GM10266 (cell line): ENCODE measurements around the gene PRPF6.

Experiments used
- DNase-seq: peaks from one replicate; pipeline ENCODE4 v3.0.0; 2012; ENCODE audit errors: extremely low spot score
- CTCF ChIP-seq: IDR thresholded peaks from 2 replicates; pipeline ENCODE4 v1.5.1; 2012; ENCODE audit warnings: mild to moderate bottlenecking, low read depth; ENCODE audit not compliant: control insufficient read depth, insufficient read depth; ENCODE audit errors: missing control alignments

Gene PRPF6

DNA sequence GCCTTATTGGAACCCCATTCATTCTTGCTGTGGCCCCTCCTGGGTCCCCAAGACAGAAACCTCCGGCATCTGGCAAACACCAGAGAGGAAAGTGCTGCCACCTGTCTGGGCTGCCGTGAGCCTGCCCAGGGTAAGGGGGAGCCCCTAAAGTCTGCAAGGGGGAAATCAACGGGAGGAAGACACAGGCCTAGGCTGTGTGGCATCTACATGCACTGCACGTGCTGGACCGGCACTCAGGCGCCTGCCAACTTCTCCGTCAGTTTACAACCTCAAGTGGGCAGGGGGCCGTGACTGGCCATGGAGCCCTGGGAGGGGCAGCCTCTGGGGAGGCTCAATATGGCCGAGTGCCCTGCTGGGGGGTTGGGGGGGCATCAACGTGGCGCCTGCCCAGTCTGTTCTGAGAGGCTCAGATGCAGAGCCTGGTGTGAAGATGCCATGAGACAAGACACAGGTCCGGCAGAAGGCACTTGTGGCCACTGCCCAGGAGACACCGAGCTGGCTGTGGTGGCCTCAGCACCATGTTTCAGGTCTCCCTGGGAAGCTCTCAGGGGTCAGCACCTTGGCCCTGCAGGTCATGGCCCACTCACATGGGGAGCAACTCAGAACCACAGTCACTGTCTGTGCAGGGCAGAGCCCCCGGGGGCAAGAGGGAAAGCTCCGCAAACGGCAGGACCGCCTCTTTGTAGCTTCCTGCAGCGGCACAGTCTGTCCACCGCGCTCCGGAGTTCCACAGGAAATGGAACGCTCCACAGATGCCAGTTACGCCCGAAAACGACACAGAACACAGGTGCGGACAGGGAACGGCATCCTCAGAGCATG is 33.1 kb upstream of the PRPF6 start:
- TF ChIP-seq CTCF, result peak; percentile 30
- DNase-seq, result no peak

DNA sequence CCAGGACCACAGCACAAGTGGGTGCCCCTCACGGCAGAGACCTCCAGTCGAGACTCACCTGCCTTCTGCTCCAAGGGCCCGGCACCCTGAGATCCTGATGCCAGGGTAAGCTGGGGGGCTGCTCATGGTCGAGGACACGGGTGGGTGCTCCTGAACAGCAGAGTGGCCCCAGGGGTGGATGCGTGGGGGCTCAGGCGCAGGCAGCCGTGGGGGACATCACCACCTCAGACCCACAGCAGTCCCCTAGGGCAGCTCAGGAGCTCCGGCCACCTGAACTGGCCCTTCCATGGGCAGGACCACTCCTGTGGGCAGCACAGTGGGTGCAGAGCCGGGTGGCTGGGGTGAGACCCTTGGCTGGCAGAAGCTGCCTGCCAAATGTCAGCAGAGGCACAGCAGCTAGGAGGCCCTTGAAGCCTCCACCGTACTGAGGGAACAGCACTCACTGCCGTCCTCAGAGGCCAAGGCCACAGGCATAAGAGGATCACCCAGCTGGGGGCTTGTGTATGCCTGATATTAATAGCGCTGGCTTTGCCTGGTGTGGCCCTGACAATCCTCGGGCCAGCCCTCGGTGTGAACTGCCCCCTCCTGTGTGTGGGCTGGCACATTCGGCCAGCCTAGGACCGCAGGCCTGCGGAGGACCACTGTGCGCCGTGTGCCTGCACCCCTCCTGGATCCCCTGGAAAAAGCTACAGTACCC is 30.1 kb upstream of the PRPF6 start:
- no peak for TF ChIP-seq CTCF
- no peak for DNase-seq

DNA sequence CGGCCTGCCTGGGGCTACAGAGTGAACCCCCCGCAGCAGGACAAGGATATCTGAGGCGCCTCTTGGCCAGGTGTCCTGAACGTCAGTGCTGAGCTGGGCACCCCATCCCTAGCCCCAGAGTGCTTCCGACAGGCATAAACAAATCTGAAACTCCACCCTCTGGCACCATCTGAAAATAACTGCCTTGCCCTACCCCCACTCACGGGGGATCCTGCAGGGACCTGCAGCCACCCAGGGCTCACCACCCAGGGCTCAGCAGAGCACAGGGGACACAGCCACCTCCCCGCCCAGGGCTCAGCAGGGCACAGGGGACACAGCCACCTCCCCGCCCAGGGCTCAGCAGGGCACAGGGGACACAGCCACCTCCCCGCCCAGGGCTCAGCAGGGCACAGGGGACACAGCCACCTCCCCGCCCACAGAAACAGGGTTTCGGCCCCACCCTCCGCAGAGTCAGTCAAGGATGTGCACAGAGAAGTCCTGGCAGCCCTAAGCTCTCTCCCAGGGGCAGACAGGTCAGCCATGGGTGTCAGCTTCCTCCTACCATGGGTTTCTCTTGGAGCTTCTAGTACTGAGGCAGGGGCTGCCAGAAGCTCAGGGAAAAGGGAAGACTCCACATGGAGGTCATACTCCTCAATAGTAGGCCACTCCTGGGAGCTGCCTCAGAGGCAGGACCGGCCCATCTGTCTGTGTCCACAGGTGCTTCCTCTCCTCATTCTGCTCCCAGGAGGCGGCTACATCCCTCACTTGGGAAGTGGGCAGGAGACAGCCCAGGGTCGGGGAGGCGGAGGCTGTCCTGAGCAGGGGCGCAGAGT is 29.3 kb upstream of the PRPF6 start:
- DNase-seq, result no peak
- no peak for TF ChIP-seq CTCF

DNA sequence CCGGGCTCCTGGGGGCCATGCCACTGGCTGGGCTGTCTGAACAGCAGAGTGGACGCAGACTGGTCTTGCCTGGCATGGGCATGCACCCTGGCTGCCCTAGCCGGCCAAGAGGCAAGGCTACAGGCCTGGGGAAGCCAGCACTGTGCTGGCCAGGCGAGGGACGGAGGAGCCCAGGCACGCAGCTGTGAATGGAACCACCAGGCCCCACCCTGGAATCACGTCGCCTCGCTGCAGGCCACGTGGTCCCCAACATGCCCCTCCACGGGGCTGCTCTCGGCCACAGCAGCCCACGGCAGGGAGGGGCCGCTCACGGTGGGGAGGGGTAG is 28.8 kb upstream of the PRPF6 start:
- no peak for TF ChIP-seq CTCF
- DNase-seq, result no peak

- DNase-seq, result no peak
- no peak for TF ChIP-seq CTCF
Observed at GRCh38 chr20:63952769-63953168, 28.2 kb upstream of the PRPF6 start.

DNA sequence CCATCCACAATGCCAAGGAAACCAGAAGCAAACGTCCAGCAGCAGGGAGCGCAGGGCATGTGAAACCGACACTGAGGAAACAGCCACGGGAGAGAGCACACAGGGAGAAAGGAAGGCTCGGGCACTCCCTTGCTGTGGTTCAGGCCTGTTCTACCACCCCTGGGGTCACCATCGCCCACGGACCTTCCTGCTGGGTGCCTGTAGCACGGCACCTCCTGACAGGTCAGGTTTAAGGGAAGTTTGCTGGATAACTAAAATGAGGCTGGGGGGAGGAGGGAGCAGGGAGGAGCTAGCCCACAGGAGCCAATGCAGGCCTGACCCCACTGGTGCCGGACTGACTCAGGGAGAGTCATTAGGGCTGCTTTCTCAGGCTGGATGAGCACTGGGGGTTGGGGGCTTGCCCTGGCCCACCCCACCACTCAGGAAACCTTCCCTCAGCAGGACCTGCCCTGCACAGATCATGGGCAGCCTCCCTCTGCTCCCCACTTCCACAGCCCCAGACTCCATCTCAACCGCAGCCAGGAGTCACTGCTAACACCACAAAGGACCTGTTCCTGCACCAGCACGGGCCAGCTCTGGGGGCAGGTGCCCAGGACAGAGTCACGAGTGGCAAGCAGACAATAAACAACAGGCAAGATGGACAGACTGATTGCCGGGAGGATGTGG is 27.0 kb upstream of the PRPF6 start:
- TF ChIP-seq CTCF, result no peak

More for the DNA sequence above, 27.0 kb upstream of the PRPF6 start:
- DNase-seq, result no peak
